ENCODE results near the gene RANBP9.

Gene RANBP9

DNA sequence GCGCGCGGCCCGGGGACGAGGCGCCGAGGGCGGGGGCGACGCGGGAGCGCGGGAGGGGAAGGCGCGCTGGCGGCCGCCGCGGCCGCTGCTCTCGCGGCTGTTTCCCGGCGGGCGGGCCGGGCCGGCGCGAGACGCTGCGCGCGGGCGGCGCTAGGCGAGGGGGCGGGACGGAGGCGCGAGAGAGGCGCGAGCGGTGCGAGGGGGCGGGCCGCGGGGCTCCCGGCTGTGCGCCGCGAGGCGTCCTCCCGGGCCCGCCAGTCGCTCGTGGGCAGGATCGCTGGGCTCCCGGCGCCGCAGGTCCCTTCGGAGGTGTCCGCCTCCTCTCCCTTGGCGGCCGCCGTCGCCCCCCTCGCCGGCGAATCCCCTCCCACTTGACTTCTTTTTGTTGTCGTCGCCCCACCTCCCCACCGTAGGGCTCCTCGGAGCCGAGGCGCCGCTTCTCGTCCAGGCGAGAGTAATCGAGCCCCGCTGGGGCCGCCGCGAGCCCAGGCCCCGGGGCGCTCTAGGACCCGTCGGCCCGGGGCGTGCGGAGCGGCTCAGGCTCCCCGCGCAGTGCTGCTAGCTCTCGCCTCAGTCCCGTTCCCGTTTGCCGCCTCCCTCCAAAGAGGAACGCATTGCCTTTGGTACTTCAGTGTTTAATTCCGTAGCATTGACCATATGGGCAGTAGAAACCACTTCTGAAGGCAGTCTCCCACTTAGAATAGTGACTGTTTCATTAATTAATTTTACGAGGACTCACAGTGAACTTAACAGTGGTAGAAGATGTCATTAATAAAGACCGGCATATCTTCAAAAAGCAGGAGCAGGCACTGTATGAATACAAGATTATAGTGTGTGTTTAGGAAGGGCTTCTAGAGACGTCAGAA, at the start of gene RANBP9:
TSS of gene RANBP9 (minus strand) at position 103 of the 866 bp plus-strand sequence. CDS start 330 bp downstream, outside the sequence.
- DNase-seq (ENCODE audit: low spot score): peak; percentile 88

DNA sequence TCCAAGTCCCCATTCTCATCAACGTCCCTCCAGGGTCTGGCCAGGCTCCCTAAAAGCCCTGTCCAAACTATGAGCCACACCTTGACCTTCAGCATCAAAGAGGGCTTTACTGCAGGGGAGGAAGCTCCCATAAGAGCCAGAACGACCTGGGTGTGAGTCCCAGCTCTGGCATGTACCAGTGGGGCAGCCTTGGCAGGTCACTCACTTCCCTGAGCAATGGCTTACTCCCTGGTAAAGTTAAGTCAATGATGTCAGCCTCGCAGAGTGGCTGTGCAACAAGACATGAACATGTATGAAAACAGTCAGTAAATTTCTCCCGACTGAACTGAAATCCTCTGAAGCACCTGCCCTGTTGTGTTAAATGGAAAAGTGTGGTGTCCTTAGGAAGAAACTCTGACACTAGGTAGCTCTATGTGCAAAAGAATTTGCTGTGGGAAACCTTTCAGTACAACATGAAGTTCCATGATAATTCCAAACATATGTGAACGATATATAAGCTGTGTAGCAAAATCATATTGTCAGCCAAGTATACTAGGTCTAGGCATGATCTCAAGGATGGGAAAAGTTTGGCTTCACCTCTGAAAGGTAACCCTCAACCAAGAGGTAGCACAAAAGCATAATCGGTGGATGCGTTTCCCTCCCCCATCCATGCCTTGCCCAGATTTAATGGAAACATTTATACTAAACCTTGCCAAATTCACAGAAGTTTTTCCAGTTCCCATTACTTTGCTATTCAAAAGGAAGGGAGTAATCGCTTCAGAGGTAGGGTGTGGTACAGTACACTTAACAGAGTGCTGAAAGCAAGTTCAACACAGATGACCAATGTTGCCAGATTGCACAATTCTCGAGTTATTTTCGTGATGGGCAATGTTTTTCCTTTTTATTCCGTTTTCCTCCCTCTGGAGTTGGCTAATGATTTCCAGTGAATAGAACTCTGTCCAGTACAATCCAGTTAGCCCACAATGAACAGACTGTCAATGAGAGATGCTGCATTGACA, 49.0 kb upstream of the RANBP9 start:
- DNase-seq (ENCODE audit: low spot score): no peak

DNA sequence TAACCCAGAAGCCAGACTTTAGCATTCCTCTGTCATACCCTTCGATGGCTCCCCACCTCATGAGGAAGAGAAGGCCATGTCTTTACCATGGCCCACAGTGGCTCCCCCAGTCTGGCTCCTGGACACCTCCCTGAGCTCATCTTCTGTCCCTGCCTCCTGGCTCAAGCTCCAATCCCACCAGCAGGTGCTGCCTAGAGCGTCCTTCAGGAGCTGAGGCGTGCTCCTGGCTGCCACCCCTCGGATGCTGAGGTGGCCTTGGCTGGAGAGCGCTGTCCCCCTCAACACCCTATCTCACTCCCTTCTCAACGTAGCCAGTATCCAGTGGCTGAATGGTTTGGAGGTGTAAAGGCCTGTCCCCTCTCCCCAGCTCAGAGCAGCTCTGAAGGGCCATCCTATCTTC, 47.4 kb upstream of the RANBP9 start:
- DNase-seq (ENCODE audit: low spot score): no peak

DNA sequence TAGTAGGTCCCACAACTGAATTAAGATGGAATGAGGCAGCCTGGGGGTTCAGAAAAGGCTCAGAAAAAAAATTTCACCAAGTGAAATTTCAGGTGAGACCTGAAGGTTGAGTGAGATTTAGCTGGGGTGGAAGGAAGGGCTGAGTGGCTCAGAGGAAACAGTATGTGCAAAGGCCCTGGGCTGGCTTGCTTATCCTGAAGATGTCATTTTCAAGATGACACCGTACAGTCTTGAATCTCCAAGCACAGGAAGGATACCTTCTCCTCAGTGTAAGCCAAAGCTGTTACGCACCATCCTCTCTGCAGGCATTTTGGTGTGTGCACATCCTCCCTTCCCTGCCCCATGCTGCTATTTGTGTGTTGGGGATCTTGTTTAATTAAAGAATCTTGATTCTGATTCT, 43.0 kb upstream of the RANBP9 start:
- no peak for DNase-seq (ENCODE audit: low spot score)

DNA sequence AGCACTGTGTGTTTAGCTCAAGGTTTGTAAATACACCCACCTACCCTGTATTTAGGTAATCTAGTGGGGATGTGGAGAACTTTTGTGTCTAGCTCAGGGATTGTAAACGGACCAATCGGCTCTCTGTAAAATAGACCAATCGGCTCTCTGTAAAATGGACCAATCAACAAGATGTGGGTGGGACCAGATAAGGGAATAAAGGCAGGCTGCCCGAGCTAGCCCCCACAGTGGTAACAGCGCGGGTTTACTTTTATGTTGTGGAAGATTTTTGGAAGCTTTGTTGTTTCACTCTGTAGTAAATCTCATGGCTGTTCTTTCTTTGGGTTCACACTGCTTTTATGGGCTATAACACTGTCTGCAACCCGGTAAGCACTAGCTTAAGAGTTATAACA, 32.1 kb upstream of the RANBP9 start:
- no peak for DNase-seq (ENCODE audit: low spot score)

DNA sequence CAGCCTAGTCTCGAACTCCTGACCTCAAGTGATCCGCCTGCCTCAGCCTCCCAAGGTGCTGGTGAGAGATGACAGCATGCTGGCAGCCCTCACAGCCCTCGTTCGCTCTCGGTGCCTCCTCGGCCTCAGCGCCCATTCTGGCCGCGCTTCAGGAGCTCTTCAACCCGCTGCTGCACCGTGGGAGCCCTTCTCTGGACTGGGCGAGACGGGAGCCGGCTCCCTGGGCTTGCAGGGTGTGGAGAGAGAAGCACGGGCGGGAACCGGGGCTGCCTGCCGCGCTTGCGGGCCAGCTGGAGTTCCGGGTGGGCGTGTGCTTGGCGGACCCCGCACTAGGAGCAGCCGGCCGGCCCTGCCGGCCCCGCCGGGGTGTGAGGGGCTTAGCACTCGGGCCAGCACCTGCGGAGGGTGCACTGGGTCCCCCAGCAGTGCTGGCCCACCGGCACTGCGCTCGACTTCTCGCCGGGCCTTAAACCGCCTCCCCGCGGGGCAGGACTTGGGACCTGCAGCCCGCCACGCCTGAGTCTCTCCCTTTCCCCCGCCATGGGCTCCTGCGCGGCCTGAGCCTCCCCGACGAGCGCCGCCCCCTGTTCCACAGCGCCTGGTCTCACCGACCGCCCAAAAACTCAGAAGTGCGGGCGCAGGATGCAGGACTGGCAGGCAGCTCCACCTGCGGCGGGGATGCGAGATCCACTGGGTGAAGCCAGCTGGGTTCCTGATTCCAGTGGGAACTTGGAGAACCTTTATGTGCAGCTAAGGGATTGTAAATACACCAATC, 31.5 kb upstream of the RANBP9 start:
- no peak for DNase-seq (ENCODE audit: low spot score)

DNA sequence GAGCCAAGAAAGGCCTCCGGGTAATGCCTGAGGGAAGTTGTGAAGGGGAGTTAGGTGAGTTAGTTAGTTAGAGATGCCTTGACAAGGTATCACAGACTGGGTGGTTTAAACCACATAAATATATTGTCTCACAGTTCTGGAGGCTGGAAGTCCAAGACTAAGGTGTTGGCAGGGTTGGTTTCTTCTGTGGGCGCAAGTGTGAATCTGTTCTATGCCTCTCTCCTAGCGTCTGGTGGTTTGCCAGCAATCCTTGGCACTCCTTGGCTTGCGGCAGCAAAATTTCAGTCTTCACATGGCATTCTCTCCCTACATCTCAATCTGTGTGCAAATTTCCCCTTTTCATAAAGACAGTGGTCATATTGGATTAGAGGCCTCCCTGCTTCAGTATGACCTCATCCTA, 29.7 kb upstream of the RANBP9 start:
- DNase-seq (ENCODE audit: low spot score): no peak

DNA sequence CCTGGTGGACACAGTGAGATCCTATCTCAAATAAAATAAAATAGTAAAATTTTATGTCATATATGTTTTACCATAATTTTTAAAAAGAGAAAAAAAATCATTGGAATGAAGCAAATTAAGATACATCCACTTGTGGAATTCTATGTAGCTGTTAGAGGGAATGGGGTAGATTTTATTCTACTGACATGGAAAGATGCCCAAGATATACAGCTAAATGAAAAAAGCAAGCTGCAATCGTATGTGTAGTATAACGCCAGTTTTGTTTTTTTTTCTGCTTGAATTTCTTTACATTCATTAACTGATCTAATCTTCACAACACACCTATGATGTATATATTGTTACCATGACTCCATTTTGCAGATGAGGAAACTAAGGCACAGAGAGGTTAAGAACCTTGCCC, 23.4 kb upstream of the RANBP9 start:
- no peak for DNase-seq (ENCODE audit: low spot score)

DNA sequence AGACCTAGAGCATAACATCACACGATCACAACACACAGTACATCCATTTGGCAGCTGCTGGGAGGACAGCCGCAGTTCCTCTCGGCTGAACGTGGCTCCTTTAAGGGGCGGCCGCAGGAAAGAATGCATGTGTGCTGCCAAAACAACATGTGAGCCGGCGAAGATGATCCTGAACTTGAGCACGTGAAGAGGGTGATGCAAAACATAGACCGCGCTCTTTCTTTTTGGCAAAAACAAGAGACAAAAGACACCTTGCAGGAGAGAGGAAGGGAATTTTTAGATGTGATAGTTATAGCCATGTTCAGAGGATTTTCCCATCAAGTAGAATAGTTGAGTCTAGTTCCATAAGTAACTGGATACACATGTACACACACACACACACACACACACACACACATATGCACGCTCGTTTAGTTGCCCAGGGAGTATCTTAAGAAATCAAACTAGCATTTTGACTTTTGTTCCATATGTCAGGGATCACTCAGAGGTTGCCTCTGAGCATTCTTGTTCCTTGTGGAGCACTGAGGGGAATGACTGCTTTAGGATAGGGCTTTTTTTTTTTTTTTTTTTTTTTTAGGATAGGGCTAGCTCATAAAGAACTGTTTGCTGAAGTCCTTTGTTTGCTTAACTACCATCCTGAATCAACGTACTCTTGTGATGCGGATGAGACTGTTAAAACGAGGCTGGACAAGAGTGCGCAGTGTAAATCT, 21.7 kb upstream of the RANBP9 start:
- DNase-seq (ENCODE audit: low spot score): no peak

DNA sequence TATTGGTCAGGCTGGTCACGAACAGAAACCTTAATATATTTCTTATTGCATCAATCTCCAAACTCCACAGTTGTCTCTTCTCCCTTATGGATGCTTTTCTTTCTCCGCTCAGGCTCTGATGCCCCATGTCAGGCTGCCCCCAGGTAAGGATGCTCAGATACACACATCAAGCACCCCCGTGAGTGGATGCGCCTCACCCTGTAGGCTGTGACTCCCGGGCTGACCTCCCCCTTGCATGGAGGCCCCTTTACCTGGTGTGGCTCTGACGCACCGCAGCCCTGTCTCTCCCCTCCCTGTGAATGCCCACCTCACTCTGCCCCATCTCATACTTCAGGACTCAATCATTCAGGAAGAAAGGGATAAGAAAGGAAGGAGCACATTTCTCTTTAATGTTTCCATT, 19.1 kb upstream of the RANBP9 start:
- DNase-seq (ENCODE audit: low spot score): no peak

DNA sequence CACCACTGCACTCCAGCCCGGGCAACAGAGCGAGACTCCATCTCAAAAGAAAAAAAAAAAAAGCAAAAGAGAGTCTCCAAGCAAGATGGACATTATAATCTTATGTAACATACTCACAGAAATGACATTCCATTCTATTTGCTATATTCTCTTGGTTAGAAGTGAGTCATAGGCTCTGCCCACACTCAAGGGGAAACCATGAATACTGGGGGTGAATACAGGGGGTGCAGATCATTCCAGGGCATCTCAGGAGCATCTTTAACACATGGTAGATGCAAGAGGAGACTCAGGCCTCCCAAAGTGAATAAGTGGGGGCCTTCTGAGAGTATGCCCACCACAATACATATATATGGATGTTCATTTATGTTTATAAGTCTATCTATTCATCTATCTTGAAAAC, 18.3 kb upstream of the RANBP9 start:
- no peak for DNase-seq (ENCODE audit: low spot score)

DNA sequence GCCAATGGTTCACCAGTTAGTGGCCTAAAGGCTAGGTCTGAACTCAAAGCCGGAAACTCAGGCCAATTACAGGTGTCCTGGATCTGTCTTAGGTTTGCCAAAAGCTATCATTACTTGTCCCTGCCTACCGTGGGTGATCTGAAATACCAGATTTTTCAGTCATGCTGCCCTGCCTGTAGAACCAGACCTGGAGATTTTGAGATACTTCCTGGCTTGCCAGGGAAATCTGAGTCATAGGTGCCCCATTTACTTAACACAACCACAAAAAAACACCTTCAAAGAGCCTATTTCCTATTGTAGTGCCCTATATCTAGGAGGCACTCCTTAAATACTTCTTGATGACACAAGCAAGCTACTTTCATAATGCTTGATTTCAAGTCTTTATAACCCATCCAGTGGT, 13.9 kb upstream of the RANBP9 start:
- peak; percentile 73 for DNase-seq (ENCODE audit: low spot score)

DNA sequence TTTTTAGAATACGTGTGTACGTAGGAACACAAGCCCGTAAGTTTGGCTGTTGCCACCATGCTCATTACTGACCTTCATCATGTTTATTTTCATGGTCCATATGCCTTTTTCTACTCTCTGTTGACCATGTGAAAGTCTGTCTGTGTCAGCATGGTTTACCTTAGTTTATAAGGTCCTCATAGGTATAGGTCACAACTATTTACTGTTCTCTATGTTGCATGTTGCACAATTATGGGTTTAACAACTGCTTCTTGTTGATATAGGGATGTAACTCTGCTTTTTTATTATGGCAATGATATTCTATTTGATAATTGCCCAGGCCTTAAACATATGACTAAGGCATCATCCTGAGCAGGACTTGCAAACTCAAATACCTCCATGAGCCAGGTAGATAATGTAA, 13.4 kb upstream of the RANBP9 start:
- DNase-seq (ENCODE audit: low spot score): no peak

DNA sequence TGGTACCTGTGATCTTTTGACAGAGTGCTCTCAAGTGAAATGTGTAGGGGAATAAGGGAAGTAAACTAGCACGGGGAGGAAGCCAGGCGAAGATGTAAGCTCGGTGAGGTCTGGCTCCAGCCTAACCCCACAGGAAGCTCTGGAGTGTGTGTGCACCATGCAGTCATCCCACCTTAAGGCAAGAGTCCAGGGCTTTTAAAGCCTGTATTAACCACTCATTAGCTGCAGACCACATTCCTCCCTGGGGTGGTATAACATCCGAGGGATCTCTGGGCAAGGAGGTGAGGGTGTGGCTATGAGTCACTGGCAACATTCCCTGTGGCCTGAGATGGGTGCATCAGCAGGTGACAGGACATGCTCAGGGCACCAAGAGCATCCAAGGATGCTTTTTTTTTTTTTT, 12.5 kb upstream of the RANBP9 start:
- no peak for DNase-seq (ENCODE audit: low spot score)

DNA sequence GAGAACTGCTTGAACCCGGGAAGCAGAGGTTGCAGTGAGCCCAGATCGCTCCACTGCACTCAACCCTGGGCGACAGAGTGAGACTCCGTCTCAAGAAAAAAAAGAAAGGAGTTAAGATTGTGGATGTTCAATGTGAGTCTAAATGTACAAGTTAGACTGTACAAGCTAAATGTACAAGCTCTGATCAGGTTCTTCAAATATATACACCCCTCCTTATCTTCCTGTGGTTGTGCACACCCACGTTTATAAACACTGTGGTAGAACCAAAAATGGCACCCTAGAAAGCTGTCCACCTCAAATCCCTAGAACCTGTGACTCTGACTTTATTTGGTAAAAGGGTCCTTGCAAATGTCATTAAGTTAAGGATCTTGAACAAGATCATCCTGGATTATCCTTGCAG, 11.2 kb upstream of the RANBP9 start:
- no peak for DNase-seq (ENCODE audit: low spot score)

DNA sequence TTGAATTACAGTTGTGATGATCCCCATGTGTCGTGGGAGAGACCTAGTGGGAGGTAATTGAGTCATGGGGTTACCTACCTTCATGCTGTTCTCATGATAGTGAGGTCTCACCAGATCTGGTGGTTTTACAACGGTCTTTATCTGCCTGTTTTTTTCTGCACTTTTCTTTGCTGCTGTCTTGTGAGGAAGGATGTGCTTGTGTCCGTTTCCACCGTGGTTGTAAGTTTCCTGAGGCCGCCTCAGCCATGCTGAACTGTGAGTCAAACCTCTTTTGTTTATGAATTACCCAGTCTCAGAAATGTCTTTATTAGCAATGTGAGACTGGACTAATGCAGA, 6.5 kb upstream of the RANBP9 start:
- DNase-seq (ENCODE audit: low spot score): no peak

DNA sequence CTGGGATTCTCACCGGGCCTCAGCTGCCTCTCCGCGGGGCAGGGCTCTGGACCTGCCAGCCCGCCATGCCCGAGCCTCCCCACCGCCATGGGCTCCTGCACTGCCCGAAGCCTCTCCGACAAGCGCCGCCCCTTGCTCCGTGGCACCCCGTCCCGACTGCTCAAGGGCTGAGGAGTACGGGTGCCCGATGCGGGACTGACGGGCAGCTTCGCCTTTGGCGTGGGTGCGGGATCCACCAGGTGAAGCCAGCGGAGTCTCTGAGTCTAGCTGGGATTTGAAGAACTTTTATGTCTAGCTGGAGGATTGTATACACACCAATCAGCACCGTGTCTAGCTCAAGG, 5.3 kb upstream of the RANBP9 start:
- DNase-seq (ENCODE audit: low spot score): no peak

DNA sequence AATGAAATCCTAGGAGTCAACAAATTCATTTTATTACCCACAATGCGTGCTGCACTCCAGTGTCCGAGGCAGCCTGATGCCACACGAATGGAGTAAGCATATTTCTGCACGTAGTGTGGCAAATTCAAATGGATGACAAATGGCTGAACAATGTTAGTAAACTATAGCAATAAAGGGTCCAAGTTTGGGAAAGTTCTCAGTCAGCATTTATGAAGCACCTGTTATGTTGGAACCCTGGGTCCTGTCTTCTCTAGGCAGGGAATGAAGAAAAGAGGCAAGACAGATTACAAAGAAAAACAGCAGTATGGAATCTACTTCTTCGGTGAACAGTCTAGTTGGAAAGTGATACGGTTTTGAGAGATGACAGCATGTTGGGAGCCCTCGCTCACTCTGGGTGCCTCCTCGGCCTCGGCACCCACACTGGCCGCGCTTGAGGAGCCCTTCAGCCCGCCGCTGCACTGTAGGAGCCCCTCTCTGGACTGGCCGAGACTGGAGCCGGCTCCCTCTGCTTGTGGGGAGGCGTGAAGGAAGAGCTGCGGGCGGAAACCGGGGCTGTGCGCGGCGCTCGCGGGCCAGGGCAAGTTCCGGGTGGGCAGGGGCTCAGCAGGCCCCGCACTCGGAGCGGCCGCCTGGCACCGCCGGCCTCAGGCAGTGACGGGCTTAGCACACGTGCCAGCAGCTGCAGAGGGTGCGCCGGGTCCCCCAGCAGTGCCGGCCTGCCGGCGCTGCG, 4.8 kb upstream of the RANBP9 start:
- DNase-seq (ENCODE audit: low spot score): no peak

DNA sequence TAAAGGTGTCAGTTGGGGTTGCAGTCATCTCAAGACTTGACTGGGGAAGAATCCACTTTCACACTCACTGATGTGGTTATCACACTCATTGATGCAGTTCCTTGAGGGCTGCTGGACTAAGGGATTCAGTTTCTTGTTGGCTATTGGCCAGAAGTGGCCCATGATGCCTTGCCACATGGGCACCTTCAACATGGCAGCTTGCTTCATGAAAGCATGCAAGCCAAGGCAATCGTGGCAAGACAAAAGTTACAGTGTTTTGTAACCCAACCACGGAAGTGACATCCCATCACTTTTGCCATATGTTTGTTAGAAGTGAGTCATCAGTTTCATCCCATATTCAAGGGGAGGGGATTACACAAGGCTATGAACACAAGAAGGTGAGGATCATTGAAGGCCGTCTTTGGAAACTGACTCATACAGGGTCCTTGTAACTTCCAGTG, 3.8 kb upstream of the RANBP9 start:
- no peak for DNase-seq (ENCODE audit: low spot score)

DNA sequence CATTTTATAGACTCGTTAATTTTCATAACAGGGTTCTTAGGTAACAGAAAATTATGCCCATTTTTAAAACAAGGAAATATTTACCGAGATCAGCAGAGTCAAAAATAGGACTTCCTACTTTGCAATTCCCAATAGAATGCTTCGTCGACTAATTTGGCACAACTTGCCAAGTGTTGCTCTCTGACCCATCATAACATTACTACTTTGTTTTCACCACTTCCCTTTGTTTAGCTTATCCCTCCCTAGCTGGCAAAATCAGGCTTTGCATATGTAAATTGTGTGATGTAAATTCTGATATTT, 914 bp upstream of the RANBP9 start:
- DNase-seq (ENCODE audit: low spot score): no peak

DNA sequence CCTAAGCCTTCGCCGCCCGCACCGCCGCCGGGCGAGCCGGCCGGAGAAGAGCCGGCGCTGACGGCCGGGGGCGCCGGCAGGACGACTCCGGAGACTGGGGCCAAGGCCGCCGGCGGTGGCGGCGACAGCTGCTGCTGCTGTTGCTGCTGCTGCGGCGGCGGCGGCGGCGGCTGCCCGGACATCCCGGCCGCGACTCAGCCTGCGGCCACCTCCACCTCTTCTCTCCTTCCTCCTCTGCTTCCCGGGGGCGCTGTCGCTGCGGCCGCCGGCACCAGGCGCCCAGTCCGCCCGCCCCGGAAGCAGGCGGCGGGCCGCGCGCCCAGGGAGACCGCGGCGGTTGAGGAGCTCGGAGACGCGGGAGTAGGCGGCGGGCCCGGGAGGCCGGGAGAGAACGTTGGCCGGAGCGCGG, 307 bp downstream of the RANBP9 start:
- DNase-seq (ENCODE audit: low spot score): peak; percentile 55

Measured in CD4-positive, alpha-beta T cell treated with Interleukin-6 at 100 ng/mL for 8 hours (primary cell).